ENCODE measurements around the gene AFF1.

GRCh38 chr4:86892636-86892960 lies 42.2 kb upstream of the AFF1 start:
- TF ChIP-seq CTCF (conservative IDR thresholded peaks at IDR 0.05; ENCODE audit: low read length) (no peak), EZH2phosphoT487 (IDR thresholded peaks at IDR 0.05; ENCODE audit: borderline replicate concordance, low read depth, low read length) (no peak)
